ENCODE results near the gene BAHD1.

The BAHD1 gene

DNA sequence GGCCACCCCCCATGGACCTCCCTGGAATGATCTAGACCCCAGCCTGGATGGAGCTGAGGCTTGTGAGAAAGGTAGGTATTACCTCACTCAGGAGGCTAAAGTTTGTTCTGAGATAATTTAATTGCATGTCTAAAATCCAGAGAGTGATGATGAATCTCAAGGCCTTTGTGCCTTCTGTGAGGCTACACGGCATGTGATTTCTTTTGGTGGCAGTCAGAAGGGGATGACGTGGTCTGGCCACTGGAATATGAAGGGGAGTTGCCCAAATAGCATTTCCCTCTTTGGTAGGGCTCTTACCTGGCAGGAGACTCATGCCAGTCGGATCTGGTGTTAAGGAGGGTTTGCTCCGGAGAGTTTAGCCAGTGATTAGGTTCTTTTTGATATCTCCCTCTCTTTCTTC is 2.5 kb downstream of the BAHD1 start:
- Histone ChIP-seq H3K79me2 (peaks cover 6% of the 10 kb centered on the region), H2AFZ (no peak overlapping the region), H3K4me3 (ENCODE audit: low read depth, low read length) (no peak overlapping the region), H3K4me2 (ENCODE audit: low read length) (no peak overlapping the region), H3K4me1 (peaks cover 3% of the 10 kb centered on the region), H3K27me3 (ENCODE audit: control insufficient read depth, insufficient read depth, low read length) (no peaks in the 10 kb centered on the region), H3K36me3 (ENCODE audit: control insufficient read depth, insufficient read depth, low read length) (no peaks in the 10 kb centered on the region), H3K27ac (no peak overlapping the region), H3K9me3 (ENCODE audit: control insufficient read depth, low read length) (no peaks in the 10 kb centered on the region), H3K9ac (no peak overlapping the region)
- TF ChIP-seq, protein P1, sequence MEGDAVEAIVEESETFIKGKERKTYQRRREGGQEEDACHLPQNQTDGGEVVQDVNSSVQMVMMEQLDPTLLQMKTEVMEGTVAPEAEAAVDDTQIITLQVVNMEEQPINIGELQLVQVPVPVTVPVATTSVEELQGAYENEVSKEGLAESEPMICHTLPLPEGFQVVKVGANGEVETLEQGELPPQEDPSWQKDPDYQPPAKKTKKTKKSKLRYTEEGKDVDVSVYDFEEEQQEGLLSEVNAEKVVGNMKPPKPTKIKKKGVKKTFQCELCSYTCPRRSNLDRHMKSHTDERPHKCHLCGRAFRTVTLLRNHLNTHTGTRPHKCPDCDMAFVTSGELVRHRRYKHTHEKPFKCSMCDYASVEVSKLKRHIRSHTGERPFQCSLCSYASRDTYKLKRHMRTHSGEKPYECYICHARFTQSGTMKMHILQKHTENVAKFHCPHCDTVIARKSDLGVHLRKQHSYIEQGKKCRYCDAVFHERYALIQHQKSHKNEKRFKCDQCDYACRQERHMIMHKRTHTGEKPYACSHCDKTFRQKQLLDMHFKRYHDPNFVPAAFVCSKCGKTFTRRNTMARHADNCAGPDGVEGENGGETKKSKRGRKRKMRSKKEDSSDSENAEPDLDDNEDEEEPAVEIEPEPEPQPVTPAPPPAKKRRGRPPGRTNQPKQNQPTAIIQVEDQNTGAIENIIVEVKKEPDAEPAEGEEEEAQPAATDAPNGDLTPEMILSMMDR (IDR thresholded peaks at IDR 0.05): no peak

DNA sequence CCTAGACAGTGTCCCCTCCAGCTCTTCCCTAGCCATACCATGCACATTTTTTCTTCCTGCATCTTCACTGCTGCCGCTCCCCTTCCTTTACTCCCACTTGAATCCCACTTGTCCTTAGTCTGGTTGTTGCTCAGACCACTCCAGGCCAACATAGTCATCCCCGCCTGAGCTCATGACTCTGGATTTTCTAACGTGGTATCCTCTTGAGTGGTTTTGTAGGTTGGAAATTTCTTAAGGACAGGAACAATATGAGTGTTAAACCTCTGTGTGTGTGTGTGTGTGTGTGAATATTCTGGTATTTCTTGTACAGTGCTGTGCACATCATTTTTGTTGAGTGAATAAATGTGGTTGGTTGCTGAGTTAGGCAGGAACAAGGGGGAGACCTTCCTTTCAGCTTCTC is 3.1 kb downstream of the BAHD1 start:
- no peaks in the 10 kb centered on the region for H3K36me3 ChIP-seq (ENCODE audit: control insufficient read depth, insufficient read depth, low read length)
- H3K4me2 ChIP-seq (ENCODE audit: low read length): no peak overlapping the region
- no peak overlapping the region for H3K27ac ChIP-seq
- no peaks in the 10 kb centered on the region for H3K9me3 ChIP-seq (ENCODE audit: control insufficient read depth, low read length)
- no peak overlapping the region for H2AFZ ChIP-seq
- H3K9ac ChIP-seq: no peak overlapping the region
- peaks cover 6% of the 10 kb centered on the region for H3K79me2 ChIP-seq
- no peak overlapping the region for H3K4me3 ChIP-seq (ENCODE audit: low read depth, low read length)
- no peaks in the 10 kb centered on the region for H3K27me3 ChIP-seq (ENCODE audit: control insufficient read depth, insufficient read depth, low read length)
- TF ChIP-seq, protein P1 (IDR thresholded peaks at IDR 0.05): no peak
- H3K4me1 ChIP-seq: peaks cover 3% of the 10 kb centered on the region

DNA sequence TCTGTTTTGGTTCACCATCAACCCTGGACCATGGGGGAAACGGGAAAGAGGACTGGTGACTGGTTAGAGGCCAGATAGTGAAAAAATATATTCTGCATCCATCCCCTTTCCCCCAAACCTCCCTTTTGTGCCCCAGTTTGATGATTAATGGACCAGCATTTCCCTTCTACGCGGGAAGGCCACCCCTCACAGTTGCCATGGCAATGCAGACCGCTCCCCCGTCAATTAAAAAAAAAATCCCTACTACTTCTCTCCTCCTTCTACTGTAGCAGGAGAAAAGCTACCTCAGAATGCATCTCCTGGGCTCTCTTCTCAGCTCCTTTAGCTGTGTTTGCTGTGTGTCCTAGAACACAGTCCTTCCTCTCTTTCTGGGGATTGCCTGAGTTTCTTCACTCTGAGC is 4.0 kb downstream of the BAHD1 start:
- H3K4me1 ChIP-seq: peaks cover 3% of the 10 kb centered on the region
- TF ChIP-seq, protein P1 (IDR thresholded peaks at IDR 0.05): no peak
- no peak overlapping the region for H3K4me2 ChIP-seq (ENCODE audit: low read length)
- H2AFZ ChIP-seq: no peak overlapping the region
- H3K9me3 ChIP-seq (ENCODE audit: control insufficient read depth, low read length): no peaks in the 10 kb centered on the region
- no peaks in the 10 kb centered on the region for H3K36me3 ChIP-seq (ENCODE audit: control insufficient read depth, insufficient read depth, low read length)
- H3K9ac ChIP-seq: no peak overlapping the region
- H3K27ac ChIP-seq: no peak overlapping the region
- peaks cover 12% of the 10 kb centered on the region for H3K79me2 ChIP-seq
- H3K27me3 ChIP-seq (ENCODE audit: control insufficient read depth, insufficient read depth, low read length): no peaks in the 10 kb centered on the region
- no peak overlapping the region for H3K4me3 ChIP-seq (ENCODE audit: low read depth, low read length)

DNA sequence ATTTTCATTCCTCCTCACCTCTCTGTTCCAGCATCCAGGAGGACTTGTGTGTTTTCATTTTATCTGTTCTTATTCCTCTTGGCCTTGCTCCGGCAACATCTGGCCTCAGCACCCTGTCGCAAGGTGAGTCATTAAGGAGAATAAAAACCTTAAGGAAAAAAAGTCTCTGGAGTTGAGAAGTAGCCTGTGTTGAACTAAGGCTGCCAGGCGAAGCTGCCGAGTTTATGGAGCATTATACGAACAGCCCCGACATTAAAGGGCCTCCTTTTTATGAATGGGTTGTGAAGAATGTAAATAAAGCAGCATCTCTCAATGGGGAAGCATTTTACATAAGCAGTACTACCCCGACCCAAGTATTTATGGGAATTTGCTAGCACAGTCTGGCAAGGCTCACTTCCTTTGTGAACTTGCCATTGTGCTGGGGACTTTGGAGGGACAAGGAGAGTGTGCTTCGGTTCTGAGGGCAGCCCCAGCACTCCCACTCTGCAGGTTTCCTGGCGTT is 4.7 kb downstream of the BAHD1 start:
- H3K27me3 ChIP-seq (ENCODE audit: control insufficient read depth, insufficient read depth, low read length): no peaks in the 10 kb centered on the region
- H3K9ac ChIP-seq: no peak overlapping the region
- H3K4me2 ChIP-seq (ENCODE audit: low read length): no peak overlapping the region
- H2AFZ ChIP-seq: no peak overlapping the region
- H3K36me3 ChIP-seq (ENCODE audit: control insufficient read depth, insufficient read depth, low read length): no peaks in the 10 kb centered on the region
- TF ChIP-seq, protein P1 (IDR thresholded peaks at IDR 0.05): no peak
- H3K79me2 ChIP-seq: peaks cover 17% of the 10 kb centered on the region
- no peak overlapping the region for H3K4me3 ChIP-seq (ENCODE audit: low read depth, low read length)
- peaks cover 3% of the 10 kb centered on the region for H3K4me1 ChIP-seq
- no peak overlapping the region for H3K27ac ChIP-seq
- no peaks in the 10 kb centered on the region for H3K9me3 ChIP-seq (ENCODE audit: control insufficient read depth, low read length)

DNA sequence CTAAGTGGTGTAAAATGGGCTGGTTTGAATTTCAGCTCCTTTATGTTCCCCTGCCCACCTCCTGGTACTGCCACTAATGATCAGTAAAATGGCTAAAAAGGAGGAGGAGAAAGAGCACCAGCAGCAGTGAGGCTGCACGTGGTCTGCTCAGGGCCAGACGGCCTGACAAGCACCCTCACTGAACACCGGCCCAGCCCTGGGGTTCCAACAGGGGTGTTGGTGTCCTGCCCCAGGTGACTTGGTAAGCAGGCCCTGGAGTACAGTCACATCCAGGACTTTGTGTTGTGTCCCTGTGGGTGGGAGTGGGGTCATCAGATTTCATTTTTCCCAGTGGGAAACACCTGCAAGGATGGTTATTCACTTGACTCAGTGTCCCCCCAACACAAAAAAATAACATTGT is 5.4 kb downstream of the BAHD1 start:
- H3K79me2 ChIP-seq: peaks cover 20% of the 10 kb centered on the region
- H3K36me3 ChIP-seq (ENCODE audit: control insufficient read depth, insufficient read depth, low read length): no peaks in the 10 kb centered on the region
- H2AFZ ChIP-seq: no peak overlapping the region
- no peaks in the 10 kb centered on the region for H3K9me3 ChIP-seq (ENCODE audit: control insufficient read depth, low read length)
- no peak overlapping the region for H3K9ac ChIP-seq
- peaks cover 3% of the 10 kb centered on the region for H3K4me1 ChIP-seq
- TF ChIP-seq, protein P1 (IDR thresholded peaks at IDR 0.05): no peak
- no peak overlapping the region for H3K4me2 ChIP-seq (ENCODE audit: low read length)
- no peak overlapping the region for H3K4me3 ChIP-seq (ENCODE audit: low read depth, low read length)
- H3K27me3 ChIP-seq (ENCODE audit: control insufficient read depth, insufficient read depth, low read length): no peaks in the 10 kb centered on the region
- H3K27ac ChIP-seq: no peak overlapping the region
